ENCODE data around the gene CCDC78.
"Not testable (repeated sequence)": the region's sequence is repeated elsewhere in the genome, so short reads cannot be mapped to it uniquely, and the experiment has no call there.

CCDC78 gene

DNA sequence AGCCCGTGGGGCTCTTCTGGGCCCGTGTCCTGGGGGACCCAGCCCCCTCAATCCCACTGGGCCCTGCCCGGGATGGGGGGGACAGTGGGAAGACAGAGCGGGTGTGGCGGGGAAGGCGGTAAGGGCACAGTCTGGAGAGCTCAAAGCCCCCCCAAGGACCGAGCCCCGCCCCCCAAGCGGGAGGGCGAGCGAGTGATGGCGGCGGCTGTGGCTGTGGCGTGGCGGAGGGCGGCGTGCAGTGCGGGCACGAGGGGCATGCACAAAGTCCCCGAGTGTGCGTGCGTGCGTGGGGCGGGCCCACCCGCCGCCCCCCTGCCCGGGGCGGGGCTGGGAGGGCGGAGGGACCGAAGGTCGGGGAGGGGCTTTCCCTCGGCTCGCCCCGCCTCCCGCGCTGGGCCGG, 32.5 kb downstream of the CCDC78 start:
- H3K79me2 ChIP-seq (ENCODE audit: insufficient read depth, low read length): peaks cover 8% of the 10 kb centered on the region
- H3K4me1 ChIP-seq (ENCODE audit: insufficient read depth, low read length, poor library complexity, severe bottlenecking): peaks cover 9% of the 10 kb centered on the region
- no peaks in the 10 kb centered on the region for H3K27me3 ChIP-seq (ENCODE audit: insufficient read depth, low read length, poor library complexity, severe bottlenecking)
- no peak overlapping the region for H3K4me3 ChIP-seq (ENCODE audit: low read length, poor library complexity, severe bottlenecking)
- no peak overlapping the region for H3K4me2 ChIP-seq (ENCODE audit: low read depth, low read length, poor library complexity, severe bottlenecking)
- no peaks in the 10 kb centered on the region for H3K36me3 ChIP-seq (ENCODE audit: insufficient read depth, low read length)
- no peak overlapping the region for H3K9ac ChIP-seq (ENCODE audit: low read depth, low read length, poor library complexity, severe bottlenecking)
- no peaks in the 10 kb centered on the region for H3K9me3 ChIP-seq (ENCODE audit: insufficient read depth, low read depth, low read length)
- no peaks in the 10 kb centered on the region for H3K9me2 ChIP-seq (replicated peaks; ENCODE audit: low read depth, low read length)
- no peaks in the 10 kb centered on the region for H3F3A ChIP-seq (ENCODE audit: low read depth)
- TF ChIP-seq EZH2phosphoT487 (IDR thresholded peaks at IDR 0.05; ENCODE audit: borderline replicate concordance): no peak
- TF ChIP-seq, protein P1, sequence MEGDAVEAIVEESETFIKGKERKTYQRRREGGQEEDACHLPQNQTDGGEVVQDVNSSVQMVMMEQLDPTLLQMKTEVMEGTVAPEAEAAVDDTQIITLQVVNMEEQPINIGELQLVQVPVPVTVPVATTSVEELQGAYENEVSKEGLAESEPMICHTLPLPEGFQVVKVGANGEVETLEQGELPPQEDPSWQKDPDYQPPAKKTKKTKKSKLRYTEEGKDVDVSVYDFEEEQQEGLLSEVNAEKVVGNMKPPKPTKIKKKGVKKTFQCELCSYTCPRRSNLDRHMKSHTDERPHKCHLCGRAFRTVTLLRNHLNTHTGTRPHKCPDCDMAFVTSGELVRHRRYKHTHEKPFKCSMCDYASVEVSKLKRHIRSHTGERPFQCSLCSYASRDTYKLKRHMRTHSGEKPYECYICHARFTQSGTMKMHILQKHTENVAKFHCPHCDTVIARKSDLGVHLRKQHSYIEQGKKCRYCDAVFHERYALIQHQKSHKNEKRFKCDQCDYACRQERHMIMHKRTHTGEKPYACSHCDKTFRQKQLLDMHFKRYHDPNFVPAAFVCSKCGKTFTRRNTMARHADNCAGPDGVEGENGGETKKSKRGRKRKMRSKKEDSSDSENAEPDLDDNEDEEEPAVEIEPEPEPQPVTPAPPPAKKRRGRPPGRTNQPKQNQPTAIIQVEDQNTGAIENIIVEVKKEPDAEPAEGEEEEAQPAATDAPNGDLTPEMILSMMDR (conservative IDR thresholded peaks at IDR 0.05; ENCODE audit: low read length): no peak
- H4K20me1 ChIP-seq (ENCODE audit: insufficient read depth, low read length, poor library complexity, severe bottlenecking): no peaks in the 10 kb centered on the region
- no peak overlapping the region for H2AFZ ChIP-seq (ENCODE audit: low read length)

DNA sequence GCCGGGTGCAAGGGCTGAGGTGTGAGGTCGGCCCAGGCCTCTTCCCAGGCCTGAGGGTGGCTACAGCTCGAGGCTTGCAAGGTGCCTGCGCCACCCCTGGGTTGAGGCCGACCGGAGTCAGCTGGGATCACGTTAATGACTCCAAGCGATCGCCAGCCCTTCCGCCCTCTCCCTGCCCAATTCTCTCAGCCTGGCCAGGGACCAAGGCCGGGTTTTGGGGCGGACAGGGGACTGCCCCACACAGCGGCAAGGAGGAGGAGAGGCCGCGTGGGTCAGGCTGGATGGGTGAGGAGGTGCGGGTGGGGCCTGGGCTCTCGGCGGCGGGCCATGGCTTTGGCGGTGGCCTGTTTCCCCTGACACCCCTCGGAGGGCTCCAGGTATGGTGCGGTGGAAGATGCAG, 32.9 kb downstream of the CCDC78 start:
- no peak overlapping the region for H2AFZ ChIP-seq (ENCODE audit: low read length)
- no peak overlapping the region for H3K4me2 ChIP-seq (ENCODE audit: low read depth, low read length, poor library complexity, severe bottlenecking)
- peaks cover 9% of the 10 kb centered on the region for H3K4me1 ChIP-seq (ENCODE audit: insufficient read depth, low read length, poor library complexity, severe bottlenecking)
- no peaks in the 10 kb centered on the region for H3K9me3 ChIP-seq (ENCODE audit: insufficient read depth, low read depth, low read length)
- H3K79me2 ChIP-seq (ENCODE audit: insufficient read depth, low read length): peaks cover 8% of the 10 kb centered on the region
- TF ChIP-seq EZH2phosphoT487 (IDR thresholded peaks at IDR 0.05; ENCODE audit: borderline replicate concordance): no peak
- TF ChIP-seq, protein P1 (conservative IDR thresholded peaks at IDR 0.05; ENCODE audit: low read length): no peak
- H4K20me1 ChIP-seq (ENCODE audit: insufficient read depth, low read length, poor library complexity, severe bottlenecking): no peaks in the 10 kb centered on the region
- H3K36me3 ChIP-seq (ENCODE audit: insufficient read depth, low read length): no peaks in the 10 kb centered on the region
- H3K4me3 ChIP-seq (ENCODE audit: low read length, poor library complexity, severe bottlenecking): no peak overlapping the region
- no peaks in the 10 kb centered on the region for H3K27me3 ChIP-seq (ENCODE audit: insufficient read depth, low read length, poor library complexity, severe bottlenecking)
- H3K9ac ChIP-seq (ENCODE audit: low read depth, low read length, poor library complexity, severe bottlenecking): no peak overlapping the region
- no peaks in the 10 kb centered on the region for H3K9me2 ChIP-seq (replicated peaks; ENCODE audit: low read depth, low read length)
- no peaks in the 10 kb centered on the region for H3F3A ChIP-seq (ENCODE audit: low read depth)

DNA sequence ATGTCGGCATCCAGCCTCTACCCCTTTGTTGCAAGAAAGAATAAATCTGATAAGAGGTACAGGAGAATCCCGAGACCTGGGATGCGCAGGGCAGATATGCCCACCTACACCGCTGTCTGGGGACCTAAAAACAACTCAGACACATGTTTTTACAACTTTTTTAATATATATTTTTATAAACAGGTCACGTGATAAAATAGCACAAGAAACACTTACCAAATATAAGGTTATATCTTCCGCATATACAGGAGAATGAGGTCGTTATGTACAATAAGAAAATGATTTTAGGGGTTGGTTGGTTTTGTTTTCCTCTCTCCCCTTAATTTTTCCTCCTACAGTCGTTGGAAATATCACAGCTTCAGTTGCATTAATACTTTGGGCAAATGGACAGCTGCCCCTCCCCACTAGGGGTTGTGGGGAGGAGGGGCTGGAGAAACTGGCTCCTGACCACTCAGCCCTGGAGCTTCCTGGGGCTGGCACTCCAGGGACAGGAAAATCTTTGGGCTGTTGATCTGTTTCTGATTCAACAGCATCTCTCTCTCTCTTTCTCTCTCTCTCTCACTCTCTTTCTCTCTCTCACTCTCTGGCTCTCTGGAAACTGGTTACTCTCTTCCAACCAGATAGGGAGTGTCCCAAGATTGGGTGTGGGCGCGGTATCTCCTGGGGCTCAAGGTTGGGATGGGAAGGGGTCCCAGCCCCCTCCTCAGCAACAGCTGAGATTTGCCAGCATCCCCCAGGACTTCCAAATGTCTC, 33.7 kb downstream of the CCDC78 start:
- Histone ChIP-seq H3K27me3 (ENCODE audit: insufficient read depth, low read length, poor library complexity, severe bottlenecking) (no peaks in the 10 kb centered on the region), H3K4me1 (ENCODE audit: insufficient read depth, low read length, poor library complexity, severe bottlenecking) (peaks cover 9% of the 10 kb centered on the region), H3K36me3 (ENCODE audit: insufficient read depth, low read length) (no peaks in the 10 kb centered on the region), H3K9me2 (replicated peaks; ENCODE audit: low read depth, low read length) (no peaks in the 10 kb centered on the region), H3F3A (ENCODE audit: low read depth) (no peaks in the 10 kb centered on the region), H3K4me2 (ENCODE audit: low read depth, low read length, poor library complexity, severe bottlenecking) (no peak overlapping the region), H4K20me1 (ENCODE audit: insufficient read depth, low read length, poor library complexity, severe bottlenecking) (no peaks in the 10 kb centered on the region), H3K4me3 (ENCODE audit: low read length, poor library complexity, severe bottlenecking) (no peak overlapping the region), H3K9ac (ENCODE audit: low read depth, low read length, poor library complexity, severe bottlenecking) (no peak overlapping the region), H2AFZ (ENCODE audit: low read length) (no peak overlapping the region), H3K9me3 (ENCODE audit: insufficient read depth, low read depth, low read length) (no peaks in the 10 kb centered on the region), H3K79me2 (ENCODE audit: insufficient read depth, low read length) (peaks cover 8% of the 10 kb centered on the region)
- TF ChIP-seq, protein P1 (conservative IDR thresholded peaks at IDR 0.05; ENCODE audit: low read length): no peak
- TF ChIP-seq EZH2phosphoT487 (IDR thresholded peaks at IDR 0.05; ENCODE audit: borderline replicate concordance): no peak

DNA sequence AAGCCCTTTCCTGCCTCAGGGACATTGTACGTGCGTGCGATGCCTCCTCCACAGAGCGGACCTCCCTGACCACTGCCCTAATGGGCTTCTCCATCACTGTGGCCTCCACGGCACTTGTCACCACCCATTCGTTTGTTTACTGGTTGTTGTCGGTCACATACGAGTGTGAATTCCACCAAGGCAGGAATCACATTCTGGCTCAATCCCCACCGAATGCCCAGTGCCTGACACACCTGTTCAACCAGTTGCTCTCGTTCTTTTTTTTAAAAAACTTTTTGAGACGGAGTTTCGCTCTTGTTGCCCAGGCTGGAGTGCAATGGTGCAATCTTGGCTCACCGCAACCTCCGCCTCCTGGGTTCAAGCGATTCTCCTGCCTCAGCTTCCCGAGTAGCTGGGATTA, 35.0 kb downstream of the CCDC78 start:
- H3K36me3 ChIP-seq (ENCODE audit: insufficient read depth, low read length); H3K4me3 ChIP-seq (ENCODE audit: low read length, poor library complexity, severe bottlenecking); H2AFZ ChIP-seq (ENCODE audit: low read length); H3K27me3 ChIP-seq (ENCODE audit: insufficient read depth, low read length, poor library complexity, severe bottlenecking); H3K4me2 ChIP-seq (ENCODE audit: low read depth, low read length, poor library complexity, severe bottlenecking); H3K9ac ChIP-seq (ENCODE audit: low read depth, low read length, poor library complexity, severe bottlenecking); H3K9me2 ChIP-seq (replicated peaks; ENCODE audit: low read depth, low read length); H3K79me2 ChIP-seq (ENCODE audit: insufficient read depth, low read length); H3K9me3 ChIP-seq (ENCODE audit: insufficient read depth, low read depth, low read length); H4K20me1 ChIP-seq (ENCODE audit: insufficient read depth, low read length, poor library complexity, severe bottlenecking); H3K4me1 ChIP-seq (ENCODE audit: insufficient read depth, low read length, poor library complexity, severe bottlenecking); H3F3A ChIP-seq (ENCODE audit: low read depth): not testable (repeated sequence)
